Measurements from ENCODE around the gene HEYL. TPM values are rescaled to one million over a fixed set of nuclear protein-coding genes. Genes with fewer than 3 reads are reported as not detected.

Gene HEYL
- total and polyA plus RNA-seq, 8 donors: 0.45 to 6.0 (median 3.4) TPM; not detected in 1

- intact Hi-C loops (cut with DNase I; ENCODE audit: low total_unique reads): no loop called here
- 88 to 98% (median 92%) methylated on average over 4 of the region's 4 CpGs for WGBS, 5 donors
- no peak for TF ChIP-seq POLR2AphosphoS5 (IDR thresholded peaks at IDR 0.05)
These were observed 46.1 kb downstream of the HEYL start for GRCh38 chr1:39593386-39593785.

GRCh38 chr1:39592069-39592468 lies 47.4 kb downstream of the HEYL start:
- no peaks in the 10 kb centered on the region for H3K4me1 ChIP-seq
- no peaks in the 10 kb centered on the region for H3K36me3 ChIP-seq
- H3K27me3 ChIP-seq: peaks cover 0 to 17% (median 0%) of the 10 kb centered on the region in 3 donors
- no peak for DNase-seq
- no peaks in the 10 kb centered on the region for H3K9me3 ChIP-seq
- H3K27ac ChIP-seq: no peak overlapping the region
- H3K4me3 ChIP-seq: no peak overlapping the region
- WGBS, 5 donors: 81 to 95% (median 84%) methylated on average over 4 of the region's 4 CpGs
- TF ChIP-seq, protein P1, sequence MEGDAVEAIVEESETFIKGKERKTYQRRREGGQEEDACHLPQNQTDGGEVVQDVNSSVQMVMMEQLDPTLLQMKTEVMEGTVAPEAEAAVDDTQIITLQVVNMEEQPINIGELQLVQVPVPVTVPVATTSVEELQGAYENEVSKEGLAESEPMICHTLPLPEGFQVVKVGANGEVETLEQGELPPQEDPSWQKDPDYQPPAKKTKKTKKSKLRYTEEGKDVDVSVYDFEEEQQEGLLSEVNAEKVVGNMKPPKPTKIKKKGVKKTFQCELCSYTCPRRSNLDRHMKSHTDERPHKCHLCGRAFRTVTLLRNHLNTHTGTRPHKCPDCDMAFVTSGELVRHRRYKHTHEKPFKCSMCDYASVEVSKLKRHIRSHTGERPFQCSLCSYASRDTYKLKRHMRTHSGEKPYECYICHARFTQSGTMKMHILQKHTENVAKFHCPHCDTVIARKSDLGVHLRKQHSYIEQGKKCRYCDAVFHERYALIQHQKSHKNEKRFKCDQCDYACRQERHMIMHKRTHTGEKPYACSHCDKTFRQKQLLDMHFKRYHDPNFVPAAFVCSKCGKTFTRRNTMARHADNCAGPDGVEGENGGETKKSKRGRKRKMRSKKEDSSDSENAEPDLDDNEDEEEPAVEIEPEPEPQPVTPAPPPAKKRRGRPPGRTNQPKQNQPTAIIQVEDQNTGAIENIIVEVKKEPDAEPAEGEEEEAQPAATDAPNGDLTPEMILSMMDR (IDR thresholded peaks at IDR 0.05): no peak
- no peak for TF ChIP-seq POLR2AphosphoS5 (IDR thresholded peaks at IDR 0.05)
- no peak for TF ChIP-seq POLR2A (IDR thresholded peaks at IDR 0.05)
- no peak for TF ChIP-seq EP300 (IDR thresholded peaks at IDR 0.05)
- intact Hi-C loops (cut with DNase I; ENCODE audit: low total_unique reads): no loop called here

More at GRCh38 chr1:39593386-39593785, 46.1 kb downstream of the HEYL start:
- no peak for DNase-seq
- Histone ChIP-seq H3K4me1 (no peaks in the 10 kb centered on the region), H3K4me3 (no peak overlapping the region), H3K36me3 (no peaks in the 10 kb centered on the region), H3K27ac (no peak overlapping the region), H3K27me3 (peaks cover 0 to 17% (median 0%) of the 10 kb centered on the region in 3 donors), H3K9me3 (no peaks in the 10 kb centered on the region)

DNA sequence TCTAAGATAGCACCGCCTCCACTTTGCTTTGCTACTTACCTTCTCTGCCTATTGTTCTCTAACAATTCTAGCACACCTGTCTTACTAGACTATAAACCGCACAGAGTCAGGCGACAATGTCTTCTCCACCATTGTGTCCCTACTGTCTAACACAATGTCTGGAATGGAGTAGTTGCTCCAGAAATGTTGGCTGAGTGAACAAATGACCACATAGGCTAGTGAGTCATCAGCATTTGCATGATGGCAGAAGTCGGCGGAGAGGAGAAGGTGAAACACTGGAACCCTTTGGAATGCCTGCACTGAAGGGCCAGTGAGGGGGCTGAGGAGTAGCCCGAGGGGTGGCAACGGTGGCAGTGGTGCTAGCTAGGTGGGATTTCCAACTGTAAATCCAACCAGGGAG lies 48.9 kb downstream of the HEYL start:
- peaks cover 0 to 13% (median 0%) of the 10 kb centered on the region in 3 donors for H3K27me3 ChIP-seq
- WGBS, 5 donors: 81 to 87% (median 85%) methylated on average over 7 of the region's 7 CpGs
- no peaks in the 10 kb centered on the region for H3K4me1 ChIP-seq
- no peak for DNase-seq
- H3K36me3 ChIP-seq: no peaks in the 10 kb centered on the region
- H3K4me3 ChIP-seq: no peak overlapping the region
- TF ChIP-seq EP300 (IDR thresholded peaks at IDR 0.05) (no peak), POLR2AphosphoS5 (IDR thresholded peaks at IDR 0.05) (no peak), POLR2A (IDR thresholded peaks at IDR 0.05) (no peak)
- TF ChIP-seq, protein P1 (IDR thresholded peaks at IDR 0.05): no peak
- H3K27ac ChIP-seq: no peak overlapping the region
- no peaks in the 10 kb centered on the region for H3K9me3 ChIP-seq
- intact Hi-C loops (cut with DNase I; ENCODE audit: low total_unique reads): no loop called here

DNA sequence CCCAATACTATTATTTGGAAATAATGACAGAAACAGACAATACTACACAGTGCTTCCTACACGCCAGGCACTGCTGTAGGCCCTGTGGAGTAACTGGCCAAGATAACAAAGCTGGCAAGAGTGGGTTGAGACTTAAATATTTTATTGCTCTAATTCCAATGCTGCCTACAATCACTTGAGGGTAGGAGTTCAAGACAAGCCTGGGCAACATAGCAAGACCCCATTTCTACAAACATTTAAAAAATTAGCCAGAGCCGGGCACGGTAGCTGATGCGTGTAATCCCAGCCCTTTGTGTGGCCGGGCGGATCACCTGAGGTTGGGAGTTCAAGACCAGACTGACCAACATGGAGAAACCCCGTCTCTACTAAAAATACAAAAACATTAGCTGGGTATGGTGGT lies 53.5 kb downstream of the HEYL start:
- H3K27me3 ChIP-seq: no peaks in the 10 kb centered on the region
- 92 to 98% (median 97%) methylated on average over 7 of the region's 7 CpGs for WGBS, 5 donors
- TF ChIP-seq EP300 (IDR thresholded peaks at IDR 0.05) (no peak), POLR2A (IDR thresholded peaks at IDR 0.05) (no peak), POLR2AphosphoS5 (IDR thresholded peaks at IDR 0.05) (no peak)
- TF ChIP-seq, protein P1 (IDR thresholded peaks at IDR 0.05): no peak
- intact Hi-C loops (cut with DNase I; ENCODE audit: low total_unique reads): no loop called here
- no peak overlapping the region for H3K27ac ChIP-seq
- DNase-seq: no peak
- no peaks in the 10 kb centered on the region for H3K4me1 ChIP-seq
- H3K4me3 ChIP-seq: no peak overlapping the region
- H3K9me3 ChIP-seq: no peaks in the 10 kb centered on the region
- no peaks in the 10 kb centered on the region for H3K36me3 ChIP-seq

- peak; percentile 30 to 61 for DNase-seq
- Histone ChIP-seq H3K27me3 (no peaks in the 10 kb centered on the region), H3K9me3 (no peaks in the 10 kb centered on the region), H3K27ac (peak overlapping the region; percentile 85 to 96 (median 88)), H3K36me3 (peaks cover 18 to 27% (median 24%) of the 10 kb centered on the region in 4 donors), H3K4me3 (peak overlapping the region; percentile 61 to 98 (median 86)), H3K4me1 (peaks cover 21 to 50% (median 36%) of the 10 kb centered on the region in 4 donors)
- no peak for TF ChIP-seq POLR2A (IDR thresholded peaks at IDR 0.05)
- TF ChIP-seq EP300 (IDR thresholded peaks at IDR 0.05): no peak
- no peak for TF ChIP-seq POLR2AphosphoS5 (IDR thresholded peaks at IDR 0.05)
- TF ChIP-seq, protein P1 (IDR thresholded peaks at IDR 0.05): no peak
- 0 to 1% (median 0%) methylated on average over 52 to 87 of the region's 87 CpGs for WGBS, 5 donors
- intact Hi-C loops (cut with DNase I; ENCODE audit: low total_unique reads): no loop called here
These were observed 63.3 kb downstream of the HEYL start for GRCh38 chr1:39576016-39576657.
